Kidney epithelial cell (primary cell): ENCODE results near the gene TMEM14A. TPM values are rescaled to one million over a fixed set of nuclear protein-coding genes. Genes with fewer than 3 reads are reported as not detected.

Experiments used
- DNase-seq: peaks from one replicate; pipeline ENCODE4 v3.0.0-alpha.2; 2010; ENCODE audit warnings: low read depth
- H3K27me3 ChIP-seq: 2 replicates; pipeline ENCODE4 v1.6.0; 2011; ENCODE audit warnings: low read length; ENCODE audit not compliant: control insufficient read depth, insufficient read depth
- H3K36me3 ChIP-seq: 2 replicates; pipeline ENCODE4 v1.5.1; 2011; ENCODE audit warnings: low read length; ENCODE audit not compliant: control insufficient read depth, insufficient read depth
- H3K4me3 ChIP-seq: 2 replicates; pipeline ENCODE4 v1.5.1; 2011; ENCODE audit warnings: low read depth, mild to moderate bottlenecking, control low read depth, low read length
- total RNA-seq: library from RNA; depleted of rRNA; stranded (reverse); fragments of >200 nt; gene quantifications from 2 replicates; pipeline ENCODE4 v1.2.3, GENCODE V29; 2015
- TF ChIP-seq, protein P1 (sequence below): IDR thresholded peaks from 2 replicates; pipeline ENCODE4 v1.5.1; 2011; ENCODE audit warnings: mild to moderate bottlenecking, moderate library complexity, low read length, control low read depth, inconsistent platforms; ENCODE audit not compliant: insufficient read depth, poor library complexity, severe bottlenecking

The TMEM14A gene
- total RNA-seq, 1 donor from 2014 or later, result 35.3 TPM

DNA sequence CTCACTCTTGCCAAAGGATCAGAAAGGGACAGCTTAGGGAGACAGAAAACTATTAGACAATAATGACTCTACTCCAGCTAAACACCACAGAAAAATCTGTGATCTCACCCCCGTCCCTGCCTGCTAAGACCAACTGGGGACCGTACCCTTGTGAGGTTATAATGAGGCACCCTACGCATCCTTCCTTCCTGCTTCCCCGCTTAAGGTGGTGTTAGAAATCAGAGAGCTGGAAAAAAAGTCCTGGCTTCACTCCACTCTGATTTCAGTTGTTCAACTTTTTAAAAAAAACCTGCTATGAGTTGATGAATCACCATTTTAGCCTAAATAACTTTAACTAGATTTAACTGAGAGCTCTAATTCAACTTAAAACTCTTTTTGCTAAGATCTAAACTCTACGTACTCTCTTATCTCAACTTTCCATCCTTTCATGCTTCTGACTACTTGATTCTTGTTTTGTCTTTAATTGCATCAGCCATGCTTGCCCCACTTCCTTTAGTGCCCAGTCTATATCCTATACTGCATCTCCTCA, 35.8 kb upstream of the TMEM14A start:
- Histone ChIP-seq H3K27me3 (no peaks in the 10 kb centered on the region), H3K4me3 (no peak overlapping the region), H3K36me3 (no peaks in the 10 kb centered on the region)
- TF ChIP-seq, protein P1, sequence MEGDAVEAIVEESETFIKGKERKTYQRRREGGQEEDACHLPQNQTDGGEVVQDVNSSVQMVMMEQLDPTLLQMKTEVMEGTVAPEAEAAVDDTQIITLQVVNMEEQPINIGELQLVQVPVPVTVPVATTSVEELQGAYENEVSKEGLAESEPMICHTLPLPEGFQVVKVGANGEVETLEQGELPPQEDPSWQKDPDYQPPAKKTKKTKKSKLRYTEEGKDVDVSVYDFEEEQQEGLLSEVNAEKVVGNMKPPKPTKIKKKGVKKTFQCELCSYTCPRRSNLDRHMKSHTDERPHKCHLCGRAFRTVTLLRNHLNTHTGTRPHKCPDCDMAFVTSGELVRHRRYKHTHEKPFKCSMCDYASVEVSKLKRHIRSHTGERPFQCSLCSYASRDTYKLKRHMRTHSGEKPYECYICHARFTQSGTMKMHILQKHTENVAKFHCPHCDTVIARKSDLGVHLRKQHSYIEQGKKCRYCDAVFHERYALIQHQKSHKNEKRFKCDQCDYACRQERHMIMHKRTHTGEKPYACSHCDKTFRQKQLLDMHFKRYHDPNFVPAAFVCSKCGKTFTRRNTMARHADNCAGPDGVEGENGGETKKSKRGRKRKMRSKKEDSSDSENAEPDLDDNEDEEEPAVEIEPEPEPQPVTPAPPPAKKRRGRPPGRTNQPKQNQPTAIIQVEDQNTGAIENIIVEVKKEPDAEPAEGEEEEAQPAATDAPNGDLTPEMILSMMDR, result no peak
- DNase-seq, result no peak

DNA sequence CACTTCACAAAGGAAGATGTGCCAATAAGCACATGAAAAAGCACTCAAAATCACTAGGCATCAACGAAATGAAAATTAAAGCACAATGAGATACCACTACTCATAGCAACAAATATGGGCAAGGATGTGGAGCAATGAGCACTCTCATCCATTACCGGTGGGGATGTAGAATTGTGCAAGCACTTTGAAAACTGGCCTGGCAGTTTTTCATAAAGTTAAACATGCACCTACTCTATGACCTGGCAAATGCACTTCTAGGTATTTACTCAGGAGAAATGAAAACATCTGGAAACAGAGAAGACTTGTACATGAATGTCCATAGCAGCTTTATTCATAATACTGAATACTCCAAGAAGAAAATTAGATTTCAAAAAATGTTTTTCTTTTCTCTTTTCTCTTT, 34.1 kb upstream of the TMEM14A start:
- DNase-seq, result no peak
- TF ChIP-seq, protein P1, result no peak
- no peak overlapping the region for H3K4me3 ChIP-seq
- H3K36me3 ChIP-seq, result no peaks in the 10 kb centered on the region
- H3K27me3 ChIP-seq, result no peaks in the 10 kb centered on the region

DNA sequence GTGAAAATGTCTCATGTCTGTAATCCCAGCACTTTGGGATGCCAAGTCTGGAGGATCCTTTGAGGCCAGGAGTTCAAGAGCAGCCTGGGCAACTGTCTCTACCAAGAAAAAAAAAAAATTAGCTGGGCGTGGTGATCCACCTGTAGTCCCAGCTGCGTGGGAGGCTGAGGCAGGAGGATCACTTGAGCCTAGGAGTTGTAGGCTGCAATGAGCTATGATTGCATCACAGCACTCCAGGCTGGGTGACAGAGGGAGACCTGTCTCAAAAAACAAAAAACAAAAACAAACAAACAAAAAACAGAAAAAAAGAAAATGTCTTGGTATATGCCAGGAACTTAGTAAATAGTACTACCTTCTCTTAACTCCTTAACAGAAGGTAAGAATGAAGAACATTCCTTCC, 31.4 kb upstream of the TMEM14A start:
- H3K27me3 ChIP-seq, result no peaks in the 10 kb centered on the region
- no peak for DNase-seq
- TF ChIP-seq, protein P1, result no peak

DNA sequence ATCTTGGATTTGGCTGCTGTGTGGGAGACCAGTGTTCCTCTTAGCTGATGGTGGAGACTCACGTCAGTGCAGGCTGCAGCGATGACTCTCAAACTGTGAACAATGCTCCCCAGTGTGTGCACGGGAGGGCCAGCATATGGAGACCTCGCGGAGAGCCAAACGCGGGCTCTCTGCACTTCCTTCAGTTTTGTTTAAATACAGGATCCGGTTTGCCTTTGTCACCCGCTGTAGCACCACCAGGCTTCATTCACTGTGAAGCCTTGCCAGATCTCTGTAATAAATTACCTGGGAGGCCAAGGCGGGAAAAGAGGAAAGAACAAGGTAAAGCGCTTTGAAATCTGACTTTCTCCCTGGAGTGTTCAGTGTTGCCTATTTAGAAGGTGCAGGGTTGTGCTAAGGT, 30.7 kb upstream of the TMEM14A start:
- Histone ChIP-seq H3K4me3 (no peak overlapping the region), H3K36me3 (no peaks in the 10 kb centered on the region), H3K27me3 (no peaks in the 10 kb centered on the region)
- DNase-seq, result no peak
- TF ChIP-seq, protein P1, result no peak

More for the DNA sequence above, 31.4 kb upstream of the TMEM14A start:
- Histone ChIP-seq H3K36me3 (no peaks in the 10 kb centered on the region), H3K4me3 (no peak overlapping the region)

DNA sequence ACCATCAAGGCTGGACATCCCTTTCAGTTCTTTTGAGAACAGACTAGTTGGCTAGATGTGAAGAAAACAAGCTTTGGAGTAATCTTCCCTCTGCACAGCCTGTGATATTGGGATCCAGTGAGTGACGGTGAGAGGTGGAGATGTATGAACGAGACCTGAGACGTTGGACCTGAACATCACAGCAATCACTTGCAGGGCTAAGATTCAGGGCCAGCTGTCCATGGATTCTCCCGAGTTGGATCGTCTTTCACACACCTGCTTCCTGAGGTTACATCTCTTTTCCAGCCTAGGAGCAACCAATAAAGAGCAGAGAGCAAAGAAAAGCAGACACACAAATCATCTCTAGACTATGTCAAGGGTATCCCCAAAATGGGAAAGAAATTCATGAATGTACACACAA, 30.0 kb upstream of the TMEM14A start:
- Histone ChIP-seq H3K4me3 (no peak overlapping the region), H3K27me3 (no peaks in the 10 kb centered on the region), H3K36me3 (no peaks in the 10 kb centered on the region)
- TF ChIP-seq, protein P1, result no peak
- no peak for DNase-seq

DNA sequence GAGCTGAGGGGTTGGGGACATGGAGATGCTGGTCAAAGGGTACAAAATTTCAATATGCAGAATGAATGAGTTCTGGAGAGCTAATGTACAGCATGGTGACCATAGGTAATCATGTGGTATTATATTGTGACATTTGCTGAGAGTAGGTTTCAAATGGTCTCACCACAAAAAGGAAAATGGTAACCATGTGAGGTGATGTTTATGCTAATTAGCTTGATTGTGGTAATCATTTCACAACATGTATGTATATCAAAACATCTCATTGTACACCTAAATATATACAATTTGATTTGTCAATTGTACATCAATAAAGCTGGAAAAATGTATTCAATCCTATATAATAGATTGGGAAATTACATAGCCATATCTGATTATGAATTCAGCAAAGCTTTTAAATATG, 29.5 kb upstream of the TMEM14A start:
- H3K27me3 ChIP-seq, result no peaks in the 10 kb centered on the region

More for the DNA sequence above, 29.5 kb upstream of the TMEM14A start:
- DNase-seq, result no peak
- no peak overlapping the region for H3K4me3 ChIP-seq
- H3K36me3 ChIP-seq, result no peaks in the 10 kb centered on the region
- TF ChIP-seq, protein P1, result no peak
